Subcutaneous abdominal adipose tissue (tissue), 5 donors: ENCODE measurements around the gene P2RY14.

Experiments used
- H3K27ac ChIP-seq: one replicate; pipeline ENCODE4 v1.7.0; 2013; ENCODE audit warnings: low read depth, mild to moderate bottlenecking, inconsistent platforms, low read length, moderate library complexity
- H3K27me3 ChIP-seq, 5 donors: one replicate each; pipeline ENCODE4 v1.7.0; 2013; ENCODE audit warnings: low read length in 5 of 5, inconsistent platforms in 1 of 5; ENCODE audit not compliant: control insufficient read depth in 5 of 5, insufficient read depth in 4 of 5
- H3K36me3 ChIP-seq, 5 donors: one replicate each; pipeline ENCODE4 v1.7.0; 2013; ENCODE audit warnings: low read length in 5 of 5; ENCODE audit not compliant: control insufficient read depth in 5 of 5, insufficient read depth in 5 of 5
- H3K4me1 ChIP-seq, 5 donors: one replicate each; pipeline ENCODE4 v1.7.0; 2013; ENCODE audit warnings: low read length in 5 of 5, mild to moderate bottlenecking in 3 of 5, moderate library complexity in 1 of 5; ENCODE audit not compliant: control insufficient read depth in 5 of 5, insufficient read depth in 5 of 5
- H3K4me3 ChIP-seq, 5 donors: one replicate each; pipeline ENCODE4 v1.7.0; 2013; ENCODE audit warnings: low read length in 5 of 5, low read depth in 1 of 5
- H3K9ac ChIP-seq, 5 donors: one replicate each; pipeline ENCODE4 v1.7.0; 2013; ENCODE audit warnings: low read length in 5 of 5, mild to moderate bottlenecking in 4 of 5, moderate library complexity in 3 of 5
- H3K9me3 ChIP-seq, 5 donors: one replicate each; pipeline ENCODE4 v1.7.0; 2013; ENCODE audit warnings: low read length in 5 of 5; ENCODE audit not compliant: control insufficient read depth in 5 of 5
- donor health status: healthy.
- donor health status: healthy.
- donor health status: healthy.
- donor health status: healthy.
- donor health status: healthy.

P2RY14 gene

GRCh38 chr3:151303751-151304150 is 25.4 kb upstream of the P2RY14 start:
- H3K4me1 ChIP-seq = peaks cover 0 to 14% (median 10%) of the 10 kb centered on the region in 5 donors
- H3K27me3 ChIP-seq = no peaks in the 10 kb centered on the region
- no peaks in the 10 kb centered on the region for H3K9me3 ChIP-seq
- no peak overlapping the region for H3K9ac ChIP-seq
- no peak overlapping the region for H3K4me3 ChIP-seq
- H3K27ac ChIP-seq = no peak overlapping the region
- H3K36me3 ChIP-seq = no peaks in the 10 kb centered on the region

- Histone ChIP-seq H3K4me1 (peaks cover 0 to 14% (median 10%) of the 10 kb centered on the region in 5 donors), H3K9ac (no peak overlapping the region), H3K27ac (no peak overlapping the region), H3K27me3 (no peaks in the 10 kb centered on the region), H3K36me3 (no peaks in the 10 kb centered on the region), H3K4me3 (no peak overlapping the region), H3K9me3 (no peaks in the 10 kb centered on the region)
Observed at GRCh38 chr3:151301787-151302186, 23.4 kb upstream of the P2RY14 start.

GRCh38 chr3:151300539-151300938 is 22.2 kb upstream of the P2RY14 start:
- no peak overlapping the region for H3K4me3 ChIP-seq
- no peaks in the 10 kb centered on the region for H3K36me3 ChIP-seq
- H3K4me1 ChIP-seq = peaks cover 0 to 11% (median 8%) of the 10 kb centered on the region in 5 donors
- no peak overlapping the region for H3K27ac ChIP-seq
- no peak overlapping the region for H3K9ac ChIP-seq
- H3K27me3 ChIP-seq = no peaks in the 10 kb centered on the region
- H3K9me3 ChIP-seq = no peaks in the 10 kb centered on the region

GRCh38 chr3:151299006-151299405 is 20.7 kb upstream of the P2RY14 start:
- H3K9ac ChIP-seq = no peak overlapping the region
- H3K27me3 ChIP-seq = no peaks in the 10 kb centered on the region
- H3K4me3 ChIP-seq = no peak overlapping the region
- no peak overlapping the region for H3K27ac ChIP-seq
- no peaks in the 10 kb centered on the region for H3K9me3 ChIP-seq
- no peaks in the 10 kb centered on the region for H3K36me3 ChIP-seq
- H3K4me1 ChIP-seq = no peaks in the 10 kb centered on the region

- no peak overlapping the region for H3K9ac ChIP-seq
- H3K36me3 ChIP-seq = no peaks in the 10 kb centered on the region
- no peak overlapping the region for H3K4me3 ChIP-seq
- H3K4me1 ChIP-seq = no peaks in the 10 kb centered on the region
- no peaks in the 10 kb centered on the region for H3K9me3 ChIP-seq
- H3K27ac ChIP-seq = no peak overlapping the region
- no peaks in the 10 kb centered on the region for H3K27me3 ChIP-seq
Observed at GRCh38 chr3:151297429-151297828, 19.1 kb upstream of the P2RY14 start.

GRCh38 chr3:151296226-151296625 is 17.9 kb upstream of the P2RY14 start:
- H3K4me3 ChIP-seq = no peak overlapping the region
- no peaks in the 10 kb centered on the region for H3K9me3 ChIP-seq
- no peak overlapping the region for H3K27ac ChIP-seq
- no peaks in the 10 kb centered on the region for H3K36me3 ChIP-seq
- H3K9ac ChIP-seq = no peak overlapping the region
- H3K4me1 ChIP-seq = no peaks in the 10 kb centered on the region
- H3K27me3 ChIP-seq = no peaks in the 10 kb centered on the region

GRCh38 chr3:151293127-151293526 is 14.8 kb upstream of the P2RY14 start:
- Histone ChIP-seq H3K4me1 (no peaks in the 10 kb centered on the region), H3K36me3 (no peaks in the 10 kb centered on the region), H3K9me3 (no peaks in the 10 kb centered on the region), H3K27me3 (no peaks in the 10 kb centered on the region), H3K27ac (no peak overlapping the region), H3K4me3 (no peak overlapping the region), H3K9ac (no peak overlapping the region)

- no peaks in the 10 kb centered on the region for H3K9me3 ChIP-seq
Observed at GRCh38 chr3:151290673-151291072, 12.3 kb upstream of the P2RY14 start.

GRCh38 chr3:151289445-151289844 is 11.1 kb upstream of the P2RY14 start:
- no peak overlapping the region for H3K27ac ChIP-seq

More at GRCh38 chr3:151290673-151291072, 12.3 kb upstream of the P2RY14 start:
- H3K36me3 ChIP-seq = no peaks in the 10 kb centered on the region
- no peaks in the 10 kb centered on the region for H3K4me1 ChIP-seq
- no peak overlapping the region for H3K9ac ChIP-seq
- H3K27ac ChIP-seq = no peak overlapping the region
- no peak overlapping the region for H3K4me3 ChIP-seq
- H3K27me3 ChIP-seq = no peaks in the 10 kb centered on the region

GRCh38 chr3:151285940-151286339 is 7.6 kb upstream of the P2RY14 start:
- Histone ChIP-seq H3K36me3 (no peaks in the 10 kb centered on the region), H3K4me3 (no peak overlapping the region), H3K4me1 (peaks cover 0 to 7% (median 4%) of the 10 kb centered on the region in 5 donors), H3K9me3 (no peaks in the 10 kb centered on the region), H3K27me3 (no peaks in the 10 kb centered on the region), H3K9ac (no peak overlapping the region), H3K27ac (no peak overlapping the region)

More at GRCh38 chr3:151289445-151289844, 11.1 kb upstream of the P2RY14 start:
- Histone ChIP-seq H3K27me3 (no peaks in the 10 kb centered on the region), H3K36me3 (no peaks in the 10 kb centered on the region), H3K4me3 (no peak overlapping the region), H3K4me1 (no peaks in the 10 kb centered on the region), H3K9me3 (no peaks in the 10 kb centered on the region), H3K9ac (no peak overlapping the region)
